Measurements from ENCODE around the gene SUOX. TPM values are rescaled to one million over a fixed set of nuclear protein-coding genes. Genes with fewer than 3 reads are reported as not detected.
"Not testable (repeated sequence)": the region's sequence is repeated elsewhere in the genome, so short reads cannot be mapped to it uniquely, and the experiment has no call there.

SUOX gene
- total RNA-seq, 1 donor = 17.3 TPM

- DNase-seq (ENCODE audit: low read depth) = no peak
- H3K4me3 ChIP-seq (ENCODE audit: low read depth, low read length) = no peak overlapping the region
- no peak for TF ChIP-seq CTCF (IDR thresholded peaks at IDR 0.05; ENCODE audit: insufficient read depth, low read depth, low read length)
These were observed 37.7 kb downstream of the SUOX start for GRCh38 chr12:56034586-56035332.

DNA sequence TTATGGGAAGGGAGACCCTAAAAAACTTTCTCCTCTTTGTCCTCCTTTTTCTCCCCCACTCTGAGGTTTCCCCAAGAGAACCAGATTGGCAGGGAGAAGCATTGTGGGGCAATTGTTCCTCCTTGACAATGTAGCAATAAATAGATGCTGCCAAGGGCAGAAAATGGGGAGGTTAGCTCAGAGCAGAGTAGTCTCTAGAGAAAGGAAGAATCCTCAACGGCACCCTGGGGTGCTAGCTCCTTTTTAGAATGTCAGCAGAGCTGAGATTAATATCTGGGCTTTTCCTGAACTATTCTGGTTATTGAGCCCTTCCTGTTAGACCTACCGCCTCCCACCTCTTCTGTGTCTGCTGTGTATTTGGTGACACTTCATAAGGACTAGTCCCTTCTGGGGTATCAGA, 40.1 kb downstream of the SUOX start:
- no peak overlapping the region for H3K4me3 ChIP-seq (ENCODE audit: low read depth, low read length)
- no peak for TF ChIP-seq CTCF (IDR thresholded peaks at IDR 0.05; ENCODE audit: insufficient read depth, low read depth, low read length)
- DNase-seq (ENCODE audit: low read depth) = no peak

DNA sequence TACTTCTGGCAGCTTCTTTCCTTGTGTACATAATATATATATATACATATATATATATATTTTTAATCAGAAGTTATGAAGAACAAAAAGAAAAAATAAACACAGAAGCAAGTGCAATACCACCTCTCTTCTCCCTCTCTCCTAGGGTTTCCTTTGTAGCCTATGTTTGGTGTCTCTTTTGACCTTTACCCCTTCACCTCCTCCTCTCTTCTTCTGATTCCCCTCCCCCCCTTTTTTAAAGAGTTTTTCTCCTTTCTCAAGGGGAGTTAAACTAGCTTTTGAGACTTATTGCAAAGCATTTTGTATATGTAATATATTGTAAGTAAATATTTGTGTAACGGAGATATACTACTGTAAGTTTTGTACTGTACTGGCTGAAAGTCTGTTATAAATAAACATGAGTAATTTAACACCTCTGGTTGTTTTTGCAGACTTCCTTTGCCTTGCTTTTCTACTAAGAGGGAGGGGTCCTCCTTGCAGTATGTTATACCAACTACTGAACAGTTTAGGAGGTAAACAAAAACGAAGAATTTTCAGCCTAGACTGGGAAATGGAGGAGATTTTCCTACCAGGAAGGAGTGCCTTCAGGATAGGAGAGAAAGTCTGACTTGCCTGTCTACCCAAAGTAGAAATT, 41.1 kb downstream of the SUOX start:
- no peak for DNase-seq (ENCODE audit: low read depth)

GRCh38 chr12:56040151-56040550, 43.1 kb downstream of the SUOX start:
- no peak for DNase-seq (ENCODE audit: low read depth)
- no peak overlapping the region for H3K4me3 ChIP-seq (ENCODE audit: low read depth, low read length)
- no peak for TF ChIP-seq CTCF (IDR thresholded peaks at IDR 0.05; ENCODE audit: insufficient read depth, low read depth, low read length)

More for the DNA sequence above, 41.1 kb downstream of the SUOX start:
- no peak for TF ChIP-seq CTCF (IDR thresholded peaks at IDR 0.05; ENCODE audit: insufficient read depth, low read depth, low read length)
- H3K4me3 ChIP-seq (ENCODE audit: low read depth, low read length) = no peak overlapping the region

DNA sequence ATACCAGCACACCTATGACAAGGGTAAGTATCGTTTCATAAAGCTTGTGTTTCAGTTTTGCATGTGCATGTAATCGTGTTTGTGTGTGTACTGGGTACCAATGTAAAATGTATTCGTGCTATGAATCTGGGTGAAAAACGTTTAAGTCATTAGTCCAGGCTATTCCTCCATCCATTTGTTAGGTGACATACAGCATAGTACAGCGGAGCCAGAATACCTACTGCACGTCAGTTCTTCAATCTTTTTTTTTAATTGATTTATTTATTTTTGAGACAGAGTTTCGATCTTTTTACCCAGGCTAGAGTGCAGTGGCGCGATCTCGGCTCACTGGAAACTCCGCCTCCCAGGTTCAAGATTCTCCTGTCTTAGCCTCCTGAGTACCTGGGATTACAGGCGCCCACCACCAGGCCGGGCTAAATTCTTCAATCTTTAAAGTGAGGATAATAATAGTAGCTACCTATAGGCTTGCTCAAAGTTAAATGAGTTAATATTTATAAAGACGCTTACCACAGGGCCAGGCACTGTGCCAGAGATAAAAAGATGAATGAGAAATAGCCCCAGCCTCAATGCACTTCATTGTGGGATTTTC, 44.0 kb downstream of the SUOX start:
- TF ChIP-seq CTCF (IDR thresholded peaks at IDR 0.05; ENCODE audit: insufficient read depth, low read depth, low read length) = no peak
- peak overlapping the region; percentile 50 for H3K4me3 ChIP-seq (ENCODE audit: low read depth, low read length)
- DNase-seq (ENCODE audit: low read depth) = no peak

DNA sequence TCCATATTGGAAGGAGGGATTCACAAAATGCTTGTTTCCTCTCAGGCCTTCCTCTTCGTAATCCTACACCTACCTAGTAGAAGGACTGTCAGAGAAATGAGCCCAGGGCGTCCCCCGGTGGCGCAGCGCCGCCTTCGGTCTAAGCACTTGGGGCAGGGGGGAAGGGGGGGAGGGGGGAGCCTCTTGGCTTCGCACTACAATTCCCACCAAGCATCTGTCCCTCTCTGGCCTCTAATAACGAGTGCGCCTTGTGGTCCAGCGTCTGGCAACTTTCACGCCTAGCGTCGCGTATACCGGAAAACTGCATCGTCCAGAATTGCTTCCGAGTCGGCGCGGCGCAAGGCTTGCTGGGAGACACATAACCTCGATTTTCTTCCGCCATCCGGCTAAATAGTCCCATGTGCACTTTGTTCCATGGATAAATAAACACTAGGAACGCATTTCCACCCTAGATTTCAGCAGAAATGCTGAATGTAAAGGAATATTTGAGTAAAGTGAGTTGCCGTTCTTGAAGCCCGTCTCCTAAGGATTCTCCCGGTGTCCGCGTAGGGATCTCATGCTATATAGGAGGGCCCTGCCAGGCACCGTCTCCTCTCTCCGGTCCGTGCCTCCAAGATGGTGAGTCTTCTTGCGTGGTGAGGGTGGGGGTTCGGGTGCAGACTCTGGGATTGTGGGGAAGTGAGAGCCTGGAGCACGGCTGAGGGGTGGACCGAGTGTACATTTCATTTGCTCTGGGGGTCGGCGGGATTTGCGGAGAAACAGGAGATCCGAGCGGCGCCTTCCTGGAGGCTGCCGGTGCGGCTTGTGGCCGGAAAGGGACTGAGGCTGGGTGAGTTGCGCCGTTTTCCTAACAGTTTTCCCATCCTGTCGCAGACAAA, 44.7 kb downstream of the SUOX start, which contains the start of gene RPS26:
TSS of gene RPS26 (plus strand) at position 367 of the 878 bp plus-strand sequence. CDS start at position 616, 249 bp downstream.
- H3K4me3 ChIP-seq (ENCODE audit: low read depth, low read length) = peak within 1 kb of the TSS; percentile 99
- TF ChIP-seq CTCF (IDR thresholded peaks at IDR 0.05; ENCODE audit: insufficient read depth, low read depth, low read length) = peak; percentile 46
- DNase-seq (ENCODE audit: low read depth) = peak; percentile 100

- not testable (repeated sequence) for DNase-seq (ENCODE audit: low read depth)
- peak overlapping the region; percentile 99 for H3K4me3 ChIP-seq (ENCODE audit: low read depth, low read length)
These were observed 45.3 kb downstream of the SUOX start for GRCh38 chr12:56042430-56042813.
